Neural cell (in vitro differentiated cells): ENCODE results near the gene ALOX5. TPM values are rescaled to one million over a fixed set of nuclear protein-coding genes. Genes with fewer than 3 reads are reported as not detected.
"Not testable (repeated sequence)": the region's sequence is repeated elsewhere in the genome, so short reads cannot be mapped to it uniquely, and the experiment has no call there.

Experiments used
- H2AFZ ChIP-seq: fragments of 200-600, 300-800 bp; sonication (generic), shearing (Covaris generic); 2 replicates; pipeline ENCODE4 v1.6.0; 2014; ENCODE audit warnings: low read depth, mild to moderate bottlenecking, antibody characterized with exemption, low read length, moderate library complexity
- H3F3A ChIP-seq: fragments of 200-600 bp; shearing (Covaris generic); 2 replicates; pipeline ENCODE4 v1.6.1; 2016; ENCODE audit warnings: mild to moderate bottlenecking, moderate library complexity, mixed read lengths, antibody characterized with exemption, low read length; ENCODE audit not compliant: insufficient read depth, poor library complexity, severe bottlenecking
- H3K27ac ChIP-seq: fragments of 200-600, 300-800 bp; sonication (generic), shearing (Covaris generic); 2 replicates; pipeline ENCODE4 v1.5.1; 2014; ENCODE audit warnings: mild to moderate bottlenecking, low read length, moderate library complexity
- H3K27me3 ChIP-seq: fragments of 300-800, 200-600 bp; sonication (generic), shearing (Covaris generic); 2 replicates; pipeline ENCODE4 v1.6.0; 2014; ENCODE audit warnings: mild to moderate bottlenecking, low read depth, low read length, moderate library complexity; ENCODE audit not compliant: insufficient read depth
- H3K36me3 ChIP-seq: fragments of 300-800, 200-600 bp; sonication (generic), shearing (Covaris generic); 2 replicates; pipeline ENCODE4 v1.5.1; 2014; ENCODE audit warnings: mild to moderate bottlenecking, antibody characterized with exemption, low read length, moderate library complexity; ENCODE audit not compliant: insufficient read depth
- H3K4me2 ChIP-seq: fragments of 300-800, 200-600 bp; sonication (generic), shearing (Covaris generic); 2 replicates; pipeline ENCODE4 v1.6.0; 2014; ENCODE audit warnings: mild to moderate bottlenecking, low read length
- H3K4me3 ChIP-seq: fragments of 300-800, 200-600 bp; sonication (generic), shearing (Covaris generic); 2 replicates; pipeline ENCODE4 v1.5.1; 2014; ENCODE audit warnings: mild to moderate bottlenecking, low read length, moderate library complexity
- H3K79me2 ChIP-seq: fragments of 200-600 bp; shearing (Covaris generic); replicated peaks from 2 replicates; pipeline ENCODE4 v1.6.0; 2014; ENCODE audit warnings: mild to moderate bottlenecking, low read length, moderate library complexity; ENCODE audit not compliant: insufficient read depth
- H3K9ac ChIP-seq: fragments of 300-800, 200-600 bp; sonication (generic), shearing (Covaris generic); 2 replicates; pipeline ENCODE4 v1.6.1; 2016; ENCODE audit warnings: mild to moderate bottlenecking, low read length, mixed read lengths
- H3K9me2 ChIP-seq: fragments of 200-600 bp; shearing (Covaris generic); 2 replicates; pipeline ENCODE4 v1.6.1; 2016; ENCODE audit warnings: mild to moderate bottlenecking, low read length, mixed read lengths; ENCODE audit not compliant: insufficient read depth
- H3K9me3 ChIP-seq: fragments of 200-600, 300-800 bp; sonication (generic), shearing (Covaris generic); 2 replicates; pipeline ENCODE4 v1.6.1; 2016; ENCODE audit warnings: mild to moderate bottlenecking, mixed run types, low read length, moderate library complexity, mixed read lengths
- H4K20me1 ChIP-seq: fragments of 200-600 bp; shearing (Covaris generic); 2 replicates; pipeline ENCODE4 v1.6.1; 2016; ENCODE audit warnings: mild to moderate bottlenecking, mixed run types; ENCODE audit not compliant: insufficient read depth
- CTCF ChIP-seq: fragments of 450-650 bp; IDR thresholded peaks from 2 replicates; pipeline ENCODE4 v1.5.1; 2014; ENCODE audit warnings: antibody characterized with exemption, mild to moderate bottlenecking, moderate library complexity; ENCODE audit not compliant: poor library complexity, severe bottlenecking
- EP300 ChIP-seq: fragments of 450-650 bp; conservative IDR thresholded peaks from 2 replicates; pipeline ENCODE4 v1.6.1; 2014; ENCODE audit warnings: antibody characterized with exemption, mild to moderate bottlenecking, moderate library complexity; ENCODE audit not compliant: poor library complexity, severe bottlenecking
- EZH2 ChIP-seq: fragments of 200-600, 300-800 bp; shearing (Covaris generic), sonication (generic); IDR thresholded peaks from 2 replicates; pipeline ENCODE4 v1.6.1; 2014; ENCODE audit warnings: antibody characterized with exemption, low read length, borderline replicate concordance, mild to moderate bottlenecking; ENCODE audit not compliant: insufficient read depth, poor library complexity, severe bottlenecking
- MXI1 ChIP-seq: fragments of 450-650 bp; conservative IDR thresholded peaks from 2 replicates; pipeline ENCODE4 v1.6.1; 2014; ENCODE audit warnings: antibody characterized with exemption, mild to moderate bottlenecking; ENCODE audit not compliant: poor library complexity, severe bottlenecking
- POLR2AphosphoS5 ChIP-seq: IDR thresholded peaks from 2 replicates; pipeline ENCODE4 v1.6.1; 2012
- RAD21 ChIP-seq: fragments of 450-650 bp; conservative IDR thresholded peaks from 2 replicates; pipeline ENCODE4 v1.6.1; 2014; ENCODE audit warnings: antibody characterized with exemption, mild to moderate bottlenecking, moderate library complexity
- REST ChIP-seq: IDR thresholded peaks from 2 replicates; pipeline ENCODE4 v1.6.1; 2012; ENCODE audit warnings: borderline replicate concordance
- SMC3 ChIP-seq: fragments of 450-650 bp; conservative IDR thresholded peaks from 2 replicates; pipeline ENCODE4 v1.6.1; 2014; ENCODE audit warnings: antibody characterized with exemption, mild to moderate bottlenecking, moderate library complexity; ENCODE audit not compliant: poor library complexity
- TAF1 ChIP-seq: IDR thresholded peaks from 2 replicates; pipeline ENCODE4 v1.6.1; 2012; ENCODE audit warnings: low read depth
- polyA plus RNA-seq: library from polyadenylated mRNA; depleted of rRNA; stranded (reverse); fragments of >200 nt; gene quantifications from 2 replicates; pipeline ENCODE4 v1.2.3, GENCODE V29; 2014

The ALOX5 gene
- polyA plus RNA-seq, 1 donor from 2014 or later, result not detected

- H3K4me2 ChIP-seq, result no peak overlapping the region
- no peaks in the 10 kb centered on the region for H3K9me2 ChIP-seq
- H3K9ac ChIP-seq, result no peak overlapping the region
- no peaks in the 10 kb centered on the region for H3K79me2 ChIP-seq
- no peaks in the 10 kb centered on the region for H3K9me3 ChIP-seq
- H3K4me3 ChIP-seq, result no peak overlapping the region
- no peaks in the 10 kb centered on the region for H3K27me3 ChIP-seq
- H3K27ac ChIP-seq, result no peak overlapping the region
- no peaks in the 10 kb centered on the region for H3K36me3 ChIP-seq
- TF ChIP-seq EP300 (no peak), MXI1 (no peak), REST (no peak), POLR2AphosphoS5 (no peak), SMC3 (no peak), RAD21 (no peak), TAF1 (no peak), CTCF (no peak), EZH2 (no peak)
- no peaks in the 10 kb centered on the region for H4K20me1 ChIP-seq
- no peaks in the 10 kb centered on the region for H3F3A ChIP-seq
- H2AFZ ChIP-seq, result no peak overlapping the region
Observed at GRCh38 chr10:45355494-45355893, 18.5 kb upstream of the ALOX5 start.

- not testable (repeated sequence) for H3K27ac ChIP-seq, H3K9me3 ChIP-seq, H4K20me1 ChIP-seq, H3F3A ChIP-seq, H2AFZ ChIP-seq, H3K4me2 ChIP-seq, H3K36me3 ChIP-seq, H3K9ac ChIP-seq, H3K9me2 ChIP-seq, H3K79me2 ChIP-seq, H3K4me3 ChIP-seq, H3K27me3 ChIP-seq
Observed at GRCh38 chr10:45358961-45359360, 15.1 kb upstream of the ALOX5 start.

- not testable (repeated sequence) for H3K9me2 ChIP-seq, H3F3A ChIP-seq, H3K27ac ChIP-seq, H3K36me3 ChIP-seq, H3K4me3 ChIP-seq, H3K27me3 ChIP-seq, H3K9ac ChIP-seq, H3K9me3 ChIP-seq, H3K79me2 ChIP-seq, H2AFZ ChIP-seq, H3K4me2 ChIP-seq, H4K20me1 ChIP-seq
Observed at GRCh38 chr10:45361983-45362799, 11.8 kb upstream of the ALOX5 start.

- not testable (repeated sequence) for H3K9me3 ChIP-seq, H3K9me2 ChIP-seq, H3K27ac ChIP-seq, H3K4me3 ChIP-seq, H3F3A ChIP-seq, H3K79me2 ChIP-seq, H3K36me3 ChIP-seq, H3K4me2 ChIP-seq, H2AFZ ChIP-seq, H4K20me1 ChIP-seq, H3K9ac ChIP-seq
- H3K27me3 ChIP-seq, result peaks cover 19% of the 10 kb centered on the region
Observed at GRCh38 chr10:45367643-45368042, 6.4 kb upstream of the ALOX5 start.
